ENCODE measurements around the gene HBM.

Gene HBM

GRCh38 chr16:177981-178667 lies 12.3 kb downstream of the HBM start:
- TF ChIP-seq TOX (CRISPR knock-in tag; IDR thresholded peaks at IDR 0.05; ENCODE audit: borderline replicate concordance) = no peak
- TF ChIP-seq ZFP30 (CRISPR knock-in tag; IDR thresholded peaks at IDR 0.05) = no peak
- TF ChIP-seq, protein P1, sequence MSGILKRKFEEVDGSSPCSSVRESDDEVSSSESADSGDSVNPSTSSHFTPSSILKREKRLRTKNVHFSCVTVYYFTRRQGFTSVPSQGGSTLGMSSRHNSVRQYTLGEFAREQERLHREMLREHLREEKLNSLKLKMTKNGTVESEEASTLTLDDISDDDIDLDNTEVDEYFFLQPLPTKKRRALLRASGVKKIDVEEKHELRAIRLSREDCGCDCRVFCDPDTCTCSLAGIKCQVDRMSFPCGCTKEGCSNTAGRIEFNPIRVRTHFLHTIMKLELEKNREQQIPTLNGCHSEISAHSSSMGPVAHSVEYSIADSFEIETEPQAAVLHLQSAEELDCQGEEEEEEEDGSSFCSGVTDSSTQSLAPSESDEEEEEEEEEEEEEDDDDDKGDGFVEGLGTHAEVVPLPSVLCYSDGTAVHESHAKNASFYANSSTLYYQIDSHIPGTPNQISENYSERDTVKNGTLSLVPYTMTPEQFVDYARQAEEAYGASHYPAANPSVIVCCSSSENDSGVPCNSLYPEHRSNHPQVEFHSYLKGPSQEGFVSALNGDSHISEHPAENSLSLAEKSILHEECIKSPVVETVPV (CRISPR knock-in tag; IDR thresholded peaks at IDR 0.05) = no peak
- no peak for TF ChIP-seq ARNTL (CRISPR knock-in tag; IDR thresholded peaks at IDR 0.05; ENCODE audit: borderline replicate concordance, low read depth)
- no peak for TF ChIP-seq PATZ1 (CRISPR knock-in tag; IDR thresholded peaks at IDR 0.05; ENCODE audit: borderline replicate concordance)
- TF ChIP-seq ZNF8 (CRISPR knock-in tag; IDR thresholded peaks at IDR 0.05) = no peak
- no peak for TF ChIP-seq ISL1 (CRISPR knock-in tag; IDR thresholded peaks at IDR 0.05)
- no peak for TF ChIP-seq CSDC2 (CRISPR knock-in tag; IDR thresholded peaks at IDR 0.05)
- TF ChIP-seq ESRRG (CRISPR knock-in tag; IDR thresholded peaks at IDR 0.05) = no peak
- no peak for TF ChIP-seq CREB5 (CRISPR knock-in tag; IDR thresholded peaks at IDR 0.05; ENCODE audit: low read depth)
- no peak for TF ChIP-seq GLIS3 (CRISPR knock-in tag; IDR thresholded peaks at IDR 0.05)
- no peak for TF ChIP-seq SNAI2 (CRISPR knock-in tag; IDR thresholded peaks at IDR 0.05)
- no peak for TF ChIP-seq OSR1 (CRISPR knock-in tag; IDR thresholded peaks at IDR 0.05)
- TF ChIP-seq RARB (CRISPR knock-in tag; IDR thresholded peaks at IDR 0.05) = no peak
- no peak for TF ChIP-seq PPARA (CRISPR knock-in tag; IDR thresholded peaks at IDR 0.05; ENCODE audit: borderline replicate concordance)
- no peak for TF ChIP-seq BACH2 (CRISPR knock-in tag; IDR thresholded peaks at IDR 0.05; ENCODE audit: borderline replicate concordance)
- TF ChIP-seq TSHZ2 (CRISPR knock-in tag; IDR thresholded peaks at IDR 0.05) = no peak
- no peak for ATAC-seq

DNA sequence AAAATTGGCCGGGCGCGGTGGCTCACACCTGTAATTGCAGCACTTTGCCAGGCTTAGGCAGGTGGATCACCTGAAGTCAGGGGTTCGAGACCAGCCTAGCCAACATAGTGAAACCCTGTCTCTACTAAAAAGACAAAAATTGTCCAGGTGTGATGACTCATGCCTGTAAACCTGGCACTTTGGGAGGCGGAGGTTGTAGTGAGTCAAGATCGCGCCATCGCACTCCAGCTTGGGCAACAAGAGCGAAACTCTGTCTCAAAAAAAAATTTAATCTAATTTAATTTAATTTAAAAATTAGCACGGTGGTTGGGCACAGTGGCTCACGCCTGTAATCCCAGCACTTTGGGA lies 12.9 kb downstream of the HBM start:
- ATAC-seq = no peak
- TF ChIP-seq ISL1 (CRISPR knock-in tag; IDR thresholded peaks at IDR 0.05) (no peak), ZNF70 (CRISPR knock-in tag; IDR thresholded peaks at IDR 0.05) (no peak), GLIS3 (CRISPR knock-in tag; IDR thresholded peaks at IDR 0.05) (no peak), ZC3H10 (CRISPR knock-in tag; IDR thresholded peaks at IDR 0.05) (no peak), TOX (CRISPR knock-in tag; IDR thresholded peaks at IDR 0.05; ENCODE audit: borderline replicate concordance) (no peak), PPARA (CRISPR knock-in tag; IDR thresholded peaks at IDR 0.05; ENCODE audit: borderline replicate concordance) (no peak), CSDC2 (CRISPR knock-in tag; IDR thresholded peaks at IDR 0.05) (no peak), BACH2 (CRISPR knock-in tag; IDR thresholded peaks at IDR 0.05; ENCODE audit: borderline replicate concordance) (no peak), TSHZ2 (CRISPR knock-in tag; IDR thresholded peaks at IDR 0.05) (no peak), CREB5 (CRISPR knock-in tag; IDR thresholded peaks at IDR 0.05; ENCODE audit: low read depth) (no peak), ARNTL (CRISPR knock-in tag; IDR thresholded peaks at IDR 0.05; ENCODE audit: borderline replicate concordance, low read depth) (no peak), ZFP30 (CRISPR knock-in tag; IDR thresholded peaks at IDR 0.05) (no peak), ZNF8 (CRISPR knock-in tag; IDR thresholded peaks at IDR 0.05) (no peak)

Measured in SK-N-SH treated with all-trans-retinoic acid at 6 μM for 48 hours (cell line).